Ascending aorta (tissue), 2 donors: ENCODE results near the gene LAMTOR2. TPM values are rescaled to one million over a fixed set of nuclear protein-coding genes. Genes with fewer than 3 reads are reported as not detected.
"Not testable (repeated sequence)": the region's sequence is repeated elsewhere in the genome, so short reads cannot be mapped to it uniquely, and the experiment has no call there.

Experiments used
- DNase-seq, 2 donors: peaks; one replicate each; pipeline ENCODE4 v3.0.0-alpha.2; 2019; ENCODE audit warnings: low spot score in 2 of 2
- H3K27ac ChIP-seq, 2 donors: fragments of 200-600 bp; sonication (generic); one replicate each; pipeline ENCODE4 v1.5.1; 2016 to 2017; ENCODE audit warnings: mild to moderate bottlenecking in 1 of 2
- H3K27me3 ChIP-seq: fragments of 200-600 bp; sonication (generic); one replicate; pipeline ENCODE4 v1.5.1; 2017
- H3K36me3 ChIP-seq, 2 donors: fragments of 200-600 bp; sonication (generic); one replicate each; pipeline ENCODE4 v1.5.1; 2016
- H3K4me1 ChIP-seq, 2 donors: fragments of 200-600 bp; sonication (generic); one replicate each; pipeline ENCODE4 v1.5.1; 2016 to 2017; ENCODE audit warnings: mild to moderate bottlenecking in 1 of 2
- H3K4me3 ChIP-seq, 2 donors: fragments of 200-600 bp; sonication (generic); one replicate each; pipeline ENCODE4 v1.5.1; 2016 to 2017; ENCODE audit warnings: mild to moderate bottlenecking in 1 of 2
- H3K9me3 ChIP-seq, 2 donors: fragments of 200-600 bp; sonication (generic); one replicate each; pipeline ENCODE4 v1.5.1; 2016
- intact Hi-C: fragments of 100-400 bp; cut with DNase I; formaldehyde crosslinking; loops from one replicate; pipeline ENCODE4 v1.15.1; 2023
- total RNA-seq: library from RNA; depleted of rRNA; stranded (reverse); fragments of >200 nt; gene quantifications from one replicate; pipeline ENCODE4 v1.1.0, GENCODE V29; 2016
- TF ChIP-seq, protein P1 (sequence below), 3 experiments: fragments of 200-600 bp in 2 of 3; fragments of 450-650 bp in 1 of 3; sonication (generic) in 2 of 3; IDR thresholded peaks; one replicate each; pipeline ENCODE4 v1.5.1; 2016 to 2019; ENCODE audit warnings: antibody characterized with exemption in 3 of 3, mild to moderate bottlenecking in 1 of 3, moderate library complexity in 1 of 3

The LAMTOR2 gene
- total RNA-seq, 1 donor from 2014 or later: 43.9 TPM

DNA sequence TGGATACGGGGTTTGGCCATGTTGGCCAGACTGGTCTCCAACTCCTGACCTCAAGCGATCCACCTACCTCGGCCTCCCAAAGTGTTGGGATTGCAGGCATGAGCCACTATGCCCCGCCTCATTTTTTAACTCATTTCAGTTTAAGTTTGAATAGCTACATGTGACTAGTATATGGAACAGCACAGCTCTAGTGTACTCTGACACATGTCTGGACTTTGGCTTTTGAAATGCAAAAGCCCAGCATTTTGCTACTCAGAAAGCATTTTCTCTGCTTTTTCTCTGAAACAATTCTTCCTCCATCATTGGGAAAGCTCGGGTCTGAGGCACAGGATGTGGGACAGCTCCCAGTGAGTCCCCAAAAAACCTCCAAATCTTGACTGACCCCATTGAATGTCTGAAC is 29.8 kb upstream of the LAMTOR2 start:
- Histone ChIP-seq H3K9me3 (no peaks in the 10 kb centered on the region), H3K4me3 (no peak overlapping the region), H3K27ac (no peak overlapping the region), H3K36me3 (no peaks in the 10 kb centered on the region), H3K4me1 (peaks cover 3 to 4% of the 10 kb centered on the region in 2 donors), H3K27me3 (no peaks in the 10 kb centered on the region)
- TF ChIP-seq, protein P1, sequence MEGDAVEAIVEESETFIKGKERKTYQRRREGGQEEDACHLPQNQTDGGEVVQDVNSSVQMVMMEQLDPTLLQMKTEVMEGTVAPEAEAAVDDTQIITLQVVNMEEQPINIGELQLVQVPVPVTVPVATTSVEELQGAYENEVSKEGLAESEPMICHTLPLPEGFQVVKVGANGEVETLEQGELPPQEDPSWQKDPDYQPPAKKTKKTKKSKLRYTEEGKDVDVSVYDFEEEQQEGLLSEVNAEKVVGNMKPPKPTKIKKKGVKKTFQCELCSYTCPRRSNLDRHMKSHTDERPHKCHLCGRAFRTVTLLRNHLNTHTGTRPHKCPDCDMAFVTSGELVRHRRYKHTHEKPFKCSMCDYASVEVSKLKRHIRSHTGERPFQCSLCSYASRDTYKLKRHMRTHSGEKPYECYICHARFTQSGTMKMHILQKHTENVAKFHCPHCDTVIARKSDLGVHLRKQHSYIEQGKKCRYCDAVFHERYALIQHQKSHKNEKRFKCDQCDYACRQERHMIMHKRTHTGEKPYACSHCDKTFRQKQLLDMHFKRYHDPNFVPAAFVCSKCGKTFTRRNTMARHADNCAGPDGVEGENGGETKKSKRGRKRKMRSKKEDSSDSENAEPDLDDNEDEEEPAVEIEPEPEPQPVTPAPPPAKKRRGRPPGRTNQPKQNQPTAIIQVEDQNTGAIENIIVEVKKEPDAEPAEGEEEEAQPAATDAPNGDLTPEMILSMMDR (IDR thresholded peaks at IDR 0.05): no peak
- DNase-seq: no peak
- intact Hi-C loops: no loop called here

DNA sequence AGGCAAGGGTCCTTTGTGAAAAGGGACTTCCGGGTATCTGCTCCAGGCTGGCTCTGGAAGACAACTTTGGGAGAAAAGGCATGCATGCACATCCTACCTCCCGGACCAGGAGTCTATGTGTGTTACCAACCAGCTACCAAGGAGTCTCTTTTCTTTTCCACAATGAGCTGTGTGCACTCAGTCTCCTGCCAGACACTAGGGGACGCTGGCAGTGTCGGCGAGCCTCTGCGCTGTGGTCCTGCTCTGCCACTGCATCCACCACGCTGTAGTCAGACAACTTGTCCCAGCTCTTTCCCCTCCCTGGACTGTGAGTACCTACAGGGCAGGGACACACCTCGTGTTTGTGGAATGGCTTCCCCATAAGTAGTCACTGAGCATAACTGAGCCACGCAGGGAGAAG is 28.7 kb upstream of the LAMTOR2 start:
- Histone ChIP-seq H3K27me3 (no peaks in the 10 kb centered on the region), H3K4me3 (no peak overlapping the region), H3K9me3 (no peaks in the 10 kb centered on the region), H3K27ac (no peak overlapping the region), H3K36me3 (no peaks in the 10 kb centered on the region), H3K4me1 (no peaks in the 10 kb centered on the region)
- intact Hi-C loops: no loop called here
- TF ChIP-seq, protein P1 (IDR thresholded peaks at IDR 0.05): peak in 1 of 3 experiments; percentile 14
- DNase-seq: peak in 1 of 2 donors; percentile 66

DNA sequence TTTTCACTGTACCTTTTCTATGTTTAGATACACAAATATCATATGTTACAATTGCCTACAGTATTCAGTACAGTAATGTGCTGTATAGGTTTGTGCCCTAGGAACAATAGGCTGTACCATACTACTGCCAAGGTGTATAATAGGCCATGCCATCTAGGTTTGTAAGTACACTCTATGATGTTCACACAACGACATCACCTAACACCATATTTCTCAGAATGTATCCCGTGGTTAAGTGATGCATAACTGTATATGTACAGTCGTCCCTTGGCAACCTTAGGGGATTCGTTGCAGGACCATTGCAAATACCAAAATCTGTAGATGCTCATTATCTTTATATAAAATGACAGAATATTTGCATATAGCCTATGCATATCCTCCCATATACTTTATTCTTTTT is 28.0 kb upstream of the LAMTOR2 start:
- no peaks in the 10 kb centered on the region for H3K36me3 ChIP-seq
- intact Hi-C loops: no loop called here
- no peak overlapping the region for H3K4me3 ChIP-seq
- no peak for DNase-seq
- no peak overlapping the region for H3K27ac ChIP-seq
- no peaks in the 10 kb centered on the region for H3K9me3 ChIP-seq
- no peaks in the 10 kb centered on the region for H3K4me1 ChIP-seq
- H3K27me3 ChIP-seq: no peaks in the 10 kb centered on the region
- TF ChIP-seq, protein P1 (IDR thresholded peaks at IDR 0.05): no peak

DNA sequence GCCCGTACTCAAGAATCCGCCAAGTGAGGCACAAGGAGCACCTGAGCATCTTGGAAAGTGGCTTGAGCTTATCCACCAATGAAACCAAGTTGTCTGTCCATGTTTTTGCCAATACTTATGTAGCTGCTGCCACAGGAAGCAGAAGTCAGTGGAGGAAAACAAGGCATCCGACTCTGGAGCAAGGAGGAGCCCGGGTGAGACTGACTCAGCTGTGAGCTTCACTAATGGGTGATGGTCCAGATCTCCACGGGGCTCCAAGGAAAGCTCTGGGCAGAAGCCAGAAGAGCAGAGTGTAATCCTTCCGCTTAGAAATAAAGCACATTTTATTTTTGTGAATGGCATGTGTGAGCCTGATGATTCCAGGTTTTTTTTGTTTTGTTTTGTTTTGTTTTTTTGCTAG is 21.6 kb upstream of the LAMTOR2 start:
- H3K4me3 ChIP-seq: no peak overlapping the region
- H3K9me3 ChIP-seq: no peaks in the 10 kb centered on the region
- no peaks in the 10 kb centered on the region for H3K27me3 ChIP-seq
- H3K36me3 ChIP-seq: peaks cover 13 to 19% of the 10 kb centered on the region in 2 donors
- no peak overlapping the region for H3K27ac ChIP-seq
- intact Hi-C loops: no loop called here
- TF ChIP-seq, protein P1 (IDR thresholded peaks at IDR 0.05): no peak
- no peaks in the 10 kb centered on the region for H3K4me1 ChIP-seq
- no peak for DNase-seq

DNA sequence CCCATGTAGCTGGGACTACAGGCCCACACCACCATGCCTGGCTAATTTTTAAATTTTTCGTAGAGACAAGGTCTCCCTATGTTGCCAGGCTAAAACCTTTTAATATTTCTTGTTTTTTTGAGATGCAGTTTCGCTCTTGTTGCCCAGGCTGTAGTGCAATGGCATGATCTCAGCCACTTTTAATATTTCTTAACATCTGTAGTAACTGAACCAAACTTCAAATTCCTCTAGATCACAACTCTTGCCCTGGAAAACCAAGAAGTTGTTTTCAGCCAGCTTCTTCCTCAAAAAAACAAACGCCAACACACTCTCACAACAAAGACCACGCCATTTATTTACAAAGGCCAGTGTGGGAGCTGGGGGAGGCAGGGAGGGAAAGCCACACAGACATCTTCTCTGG is 19.6 kb upstream of the LAMTOR2 start:
- H3K36me3 ChIP-seq: peaks cover 21 to 36% of the 10 kb centered on the region in 2 donors
- H3K9me3 ChIP-seq, H3K4me3 ChIP-seq, H3K4me1 ChIP-seq, DNase-seq, H3K27me3 ChIP-seq, intact Hi-C loops, H3K27ac ChIP-seq: not testable (repeated sequence)

DNA sequence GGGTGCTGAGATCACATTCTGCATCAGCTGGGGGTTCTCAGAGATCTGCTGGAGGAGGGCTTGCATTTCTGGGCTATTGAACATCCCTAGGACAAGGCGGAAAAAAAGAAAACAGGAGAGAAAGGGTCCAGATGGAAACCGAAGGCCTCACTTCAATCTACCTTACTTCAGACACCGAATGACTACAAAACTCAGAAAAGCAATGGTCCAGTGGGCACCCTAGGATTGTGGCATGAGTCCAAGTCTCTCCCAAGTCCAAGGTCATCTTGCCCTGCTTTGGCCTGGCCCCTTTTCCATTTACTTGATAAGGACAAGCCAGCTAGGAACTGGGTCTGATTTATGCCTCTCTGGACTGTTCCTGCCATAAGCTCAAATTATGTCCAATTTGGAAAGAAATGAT is 11.8 kb upstream of the LAMTOR2 start:
- H3K27ac ChIP-seq: no peak overlapping the region
- H3K36me3 ChIP-seq: peaks cover 40 to 77% of the 10 kb centered on the region in 2 donors
- H3K4me1 ChIP-seq: no peaks in the 10 kb centered on the region
- no peak for DNase-seq
- intact Hi-C loops: no loop called here
- no peaks in the 10 kb centered on the region for H3K9me3 ChIP-seq
- no peaks in the 10 kb centered on the region for H3K27me3 ChIP-seq
- TF ChIP-seq, protein P1 (IDR thresholded peaks at IDR 0.05): no peak
- H3K4me3 ChIP-seq: no peak overlapping the region
